ENCODE data around the gene KRTAP10-6.
"Not testable (repeated sequence)": the region's sequence is repeated elsewhere in the genome, so short reads cannot be mapped to it uniquely, and the experiment has no call there.

The KRTAP10-6 gene

GRCh38 chr21:44612029-44612486, 19.8 kb upstream of the KRTAP10-6 start, which contains the start of gene KRTAP10-8:
TSS of gene KRTAP10-8 (plus strand) at chr21:44612079. CDS start at chr21:44612101, 22 bp downstream.
- H3K9me3 ChIP-seq = no peaks in the 10 kb centered on the region
- H3K4me1 ChIP-seq (ENCODE audit: control insufficient read depth in 1 of 2, insufficient read depth in 1 of 2, low read depth in 1 of 2, low read length in 1 of 2) = peaks cover 0 to 6% of the 10 kb centered on the region in 2 experiments
- no peaks in the 10 kb centered on the region for H3K27me3 ChIP-seq
- no peak within 1 kb of the TSS for H3K27ac ChIP-seq
- no peak for TF ChIP-seq CTCF (IDR thresholded peaks at IDR 0.05)
- no peaks in the 10 kb centered on the region for H3K36me3 ChIP-seq
- no peak within 1 kb of the TSS for H3K4me3 ChIP-seq (ENCODE audit: low read depth in 1 of 2, low read length in 1 of 2)

DNA sequence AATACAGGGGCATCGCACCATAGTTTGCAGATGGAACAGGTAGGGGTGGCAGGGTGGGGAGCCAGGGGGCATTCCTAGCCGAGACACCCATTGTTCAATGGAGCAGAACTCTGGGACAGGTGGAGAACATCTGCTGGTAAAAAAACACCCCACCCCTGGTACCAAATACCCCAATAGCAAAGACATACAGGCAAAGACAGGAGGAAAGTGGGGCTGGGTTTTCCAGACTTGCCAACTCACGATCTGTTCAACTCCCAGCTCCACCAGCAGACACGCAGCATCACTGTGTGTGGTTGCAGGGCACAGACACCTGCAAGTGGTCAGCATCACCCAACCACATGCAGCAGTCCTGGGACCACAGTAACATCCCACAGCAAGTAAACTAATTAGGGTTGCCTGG, 19.2 kb upstream of the KRTAP10-6 start:
- H3K4me3 ChIP-seq (ENCODE audit: low read depth in 1 of 2, low read length in 1 of 2) = no peak overlapping the region
- TF ChIP-seq CTCF (IDR thresholded peaks at IDR 0.05) = no peak
- no peaks in the 10 kb centered on the region for H3K9me3 ChIP-seq
- H3K36me3 ChIP-seq = no peaks in the 10 kb centered on the region
- H3K27ac ChIP-seq = no peak overlapping the region
- peaks cover 0 to under 1% of the 10 kb centered on the region in 2 experiments for H3K4me1 ChIP-seq (ENCODE audit: control insufficient read depth in 1 of 2, insufficient read depth in 1 of 2, low read depth in 1 of 2, low read length in 1 of 2)
- H3K27me3 ChIP-seq = peaks cover 3% of the 10 kb centered on the region

DNA sequence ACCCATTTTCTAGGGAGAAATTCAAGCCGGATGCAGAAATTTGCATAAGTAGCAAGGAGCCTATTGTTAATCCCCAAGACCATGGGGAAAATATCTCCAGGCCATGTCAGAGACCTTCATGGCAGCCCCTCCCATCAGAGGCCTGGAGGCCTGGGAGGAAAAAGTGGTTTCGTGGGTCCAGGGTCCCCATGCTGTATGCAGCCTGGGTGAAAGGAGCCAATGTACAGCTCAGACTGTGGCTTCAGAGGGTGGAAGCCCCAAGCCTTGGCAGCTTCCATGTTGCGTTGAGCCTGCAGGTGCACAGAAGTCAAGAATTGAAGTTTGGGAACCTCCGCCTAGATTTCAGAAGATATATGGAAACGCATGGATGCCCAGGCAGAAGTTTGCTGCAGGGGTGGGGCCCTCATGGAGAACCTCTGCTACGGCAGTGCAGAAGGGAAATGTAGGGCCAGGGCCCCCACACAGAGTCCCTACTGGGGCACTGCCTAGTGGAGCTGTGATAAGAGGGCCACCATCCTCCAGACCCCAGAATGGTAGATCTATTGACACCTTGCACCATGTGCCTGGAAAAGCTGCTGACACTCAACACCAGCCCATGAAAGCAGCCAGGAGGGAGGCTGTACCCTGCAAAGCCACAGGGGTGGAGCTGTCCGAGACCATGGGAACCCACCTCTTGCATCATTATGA, 18.0 kb upstream of the KRTAP10-6 start:
- H3K36me3 ChIP-seq; H3K27ac ChIP-seq; H3K27me3 ChIP-seq; H3K9me3 ChIP-seq; H3K4me3 ChIP-seq (ENCODE audit: low read depth in 1 of 2, low read length in 1 of 2); H3K4me1 ChIP-seq (ENCODE audit: control insufficient read depth in 1 of 2, insufficient read depth in 1 of 2, low read depth in 1 of 2, low read length in 1 of 2): not testable (repeated sequence)

- Histone ChIP-seq H3K9me3 (no peaks in the 10 kb centered on the region), H3K27me3 (peaks cover 6% of the 10 kb centered on the region), H3K36me3 (no peaks in the 10 kb centered on the region), H3K27ac (no peak overlapping the region), H3K4me3 (ENCODE audit: low read depth in 1 of 2, low read length in 1 of 2) (no peak overlapping the region), H3K4me1 (ENCODE audit: control insufficient read depth in 1 of 2, insufficient read depth in 1 of 2, low read depth in 1 of 2, low read length in 1 of 2) (no peaks in the 10 kb centered on the region)
- no peak for TF ChIP-seq CTCF (IDR thresholded peaks at IDR 0.05)
Observed at GRCh38 chr21:44609193-44609592, 16.9 kb upstream of the KRTAP10-6 start.

GRCh38 chr21:44606495-44606894, 14.2 kb upstream of the KRTAP10-6 start:
- H3K4me3 ChIP-seq (ENCODE audit: low read depth in 1 of 2, low read length in 1 of 2) = no peak overlapping the region

More at GRCh38 chr21:44606495-44606894, 14.2 kb upstream of the KRTAP10-6 start:
- Histone ChIP-seq H3K9me3 (no peaks in the 10 kb centered on the region), H3K27ac (no peak overlapping the region), H3K27me3 (peaks cover 15% of the 10 kb centered on the region), H3K36me3 (no peaks in the 10 kb centered on the region), H3K4me1 (ENCODE audit: control insufficient read depth in 1 of 2, insufficient read depth in 1 of 2, low read depth in 1 of 2, low read length in 1 of 2) (no peaks in the 10 kb centered on the region)
- no peak for TF ChIP-seq CTCF (IDR thresholded peaks at IDR 0.05)

All from neutrophil (primary cell).